ENCODE data around the gene KCNJ1.

KCNJ1 gene

DNA sequence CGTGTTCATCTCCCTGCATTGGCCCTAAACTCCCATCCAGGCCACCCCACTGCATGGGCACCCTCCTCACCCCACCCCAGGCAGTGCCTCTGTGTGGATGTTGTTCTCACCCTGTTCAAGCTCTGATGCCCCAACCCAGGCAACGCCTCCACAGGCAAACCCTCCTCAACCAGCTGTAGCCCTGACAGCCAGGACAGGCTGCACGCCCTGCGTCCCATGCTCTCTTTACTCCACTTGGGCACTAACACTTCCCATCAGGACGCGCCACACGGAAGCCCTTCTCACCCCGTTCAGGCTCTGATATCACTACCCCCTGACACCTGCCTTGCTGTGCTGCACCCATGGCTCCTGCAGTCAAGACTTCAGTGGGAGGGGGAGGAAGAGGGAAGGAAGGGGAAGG is 47.9 kb downstream of the KCNJ1 start:
- no peak for DNase-seq

DNA sequence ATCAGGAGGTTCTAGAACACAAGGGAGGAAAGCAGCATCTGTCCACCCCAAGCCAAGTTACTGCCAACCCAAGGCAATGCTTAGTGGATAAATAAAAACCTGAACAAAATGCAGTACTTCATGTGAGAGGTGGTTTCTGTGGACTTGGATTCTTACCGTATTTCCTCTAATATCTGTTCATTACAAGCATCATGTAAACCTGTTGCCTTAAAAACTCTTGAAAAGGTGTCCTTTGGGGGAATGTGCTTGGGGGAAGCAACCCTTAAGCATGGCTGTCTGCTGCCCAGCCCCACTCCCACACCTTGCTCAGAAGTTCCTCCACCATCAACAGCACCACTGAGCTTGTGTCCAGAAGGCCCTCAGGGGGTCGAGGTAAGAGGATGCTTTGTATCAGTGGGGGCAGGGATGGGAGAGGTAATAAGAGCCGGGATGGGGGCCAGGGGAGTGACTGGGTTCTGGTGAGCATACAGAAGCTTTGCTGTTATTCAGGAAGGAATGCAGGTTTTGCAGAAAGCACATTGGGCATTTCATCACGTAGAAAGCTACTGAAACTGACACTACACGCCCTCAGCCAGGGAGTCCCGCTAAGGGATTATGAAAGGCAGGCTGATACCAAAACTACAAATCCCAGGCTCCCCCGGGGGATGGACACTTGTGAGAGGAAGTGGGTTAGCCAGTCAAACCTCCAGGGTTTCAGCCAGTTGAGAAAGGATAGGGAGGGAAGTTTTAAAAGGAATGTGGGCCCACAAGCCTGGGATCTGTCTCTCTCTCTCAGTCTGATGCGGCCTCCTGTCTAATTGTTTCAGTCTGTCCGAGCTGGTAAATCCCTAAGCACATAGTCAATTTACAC is 52.0 kb downstream of the KCNJ1 start:
- no peak for DNase-seq

DNA sequence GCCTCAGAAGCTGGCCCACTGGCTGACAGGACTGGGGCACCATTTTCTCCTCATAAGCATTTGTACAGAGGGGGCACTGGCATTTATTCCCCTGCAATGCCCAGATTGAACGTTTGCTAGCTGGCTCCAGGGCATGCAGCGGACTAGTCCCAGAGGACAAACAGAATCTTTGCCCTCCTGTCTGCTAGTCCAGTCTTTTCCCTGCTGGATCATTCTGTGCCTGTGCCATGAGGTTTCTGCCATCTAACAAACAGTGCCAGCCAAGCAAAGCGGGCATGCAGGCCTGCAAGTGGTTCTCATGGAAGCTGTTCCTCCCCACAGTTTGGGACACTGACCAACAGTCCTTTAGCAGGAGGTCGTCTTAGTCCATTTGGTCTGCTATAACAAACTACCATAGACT is 53.4 kb downstream of the KCNJ1 start:
- no peak for DNase-seq

DNA sequence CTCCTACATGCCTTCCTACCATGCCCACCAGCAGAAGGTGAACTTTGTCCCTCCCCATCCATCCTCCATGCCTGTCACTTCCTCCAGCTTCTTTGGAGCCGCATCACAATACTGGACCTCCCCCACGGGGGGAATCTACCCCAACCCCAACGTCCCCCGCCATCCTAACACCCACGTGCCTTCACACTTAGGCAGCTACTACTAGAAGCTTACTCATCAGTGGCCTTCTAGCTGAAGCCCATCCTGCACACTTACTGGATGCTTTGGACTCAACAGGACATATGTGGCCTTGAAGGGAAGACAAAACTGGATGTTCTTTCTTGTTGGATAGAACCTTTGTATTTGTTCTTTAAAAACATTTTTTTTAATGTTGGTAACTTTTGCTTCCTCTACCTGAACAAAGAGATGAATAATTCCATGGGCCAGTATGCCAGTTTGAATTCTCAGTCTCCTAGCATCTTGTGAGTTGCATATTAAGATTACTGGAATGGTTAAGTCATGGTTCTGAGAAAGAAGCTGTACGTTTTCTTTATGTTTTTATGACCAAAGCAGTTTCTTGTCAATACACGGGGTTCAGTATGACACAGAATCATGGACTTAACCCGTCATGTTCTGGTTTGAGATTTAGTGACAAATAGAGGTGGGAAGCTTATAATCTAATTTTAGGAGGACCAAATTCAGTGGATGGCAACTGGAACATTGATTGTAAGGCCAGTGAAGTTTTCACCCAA is 56.1 kb downstream of the KCNJ1 start:
- DNase-seq, result no peak

DNA sequence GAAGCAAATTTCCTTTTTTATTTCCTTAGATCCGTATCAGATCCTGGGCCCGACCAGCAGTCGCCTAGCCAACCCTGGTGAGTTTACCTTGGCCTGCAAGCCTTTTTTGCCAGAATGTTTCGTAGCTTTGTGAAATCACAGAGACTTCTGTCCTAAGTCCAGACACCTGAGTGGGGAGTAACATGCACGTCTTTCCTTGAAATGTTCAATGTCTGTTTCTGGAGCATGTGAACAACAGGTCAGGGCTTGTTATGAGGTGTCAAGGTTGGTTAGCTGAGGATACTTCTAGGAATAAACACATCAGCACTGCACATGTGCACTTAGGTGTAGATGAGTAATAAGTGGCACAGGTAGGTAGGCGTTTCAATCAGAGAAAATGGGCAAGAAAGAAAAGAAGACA is 58.0 kb downstream of the KCNJ1 start:
- no peak for DNase-seq

DNA sequence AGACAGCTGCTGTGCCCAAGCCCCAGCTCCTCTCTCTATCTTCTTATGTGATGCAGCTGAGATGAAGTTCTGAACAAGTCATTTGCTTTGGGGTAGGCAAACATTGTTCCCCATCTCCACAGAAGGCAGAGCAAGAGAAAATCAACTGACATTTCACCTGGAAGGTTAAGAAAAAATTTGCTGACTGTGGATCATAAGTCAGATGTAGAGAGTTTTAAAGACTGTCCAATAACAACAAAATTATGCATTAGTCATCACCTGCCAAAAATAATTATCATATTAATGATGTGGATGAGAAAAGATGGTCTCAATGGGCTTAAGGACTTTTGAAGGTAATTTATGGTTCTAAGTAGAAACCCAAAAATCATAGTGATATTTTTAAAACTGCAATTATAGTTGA is 59.2 kb downstream of the KCNJ1 start:
- no peak for DNase-seq

DNA sequence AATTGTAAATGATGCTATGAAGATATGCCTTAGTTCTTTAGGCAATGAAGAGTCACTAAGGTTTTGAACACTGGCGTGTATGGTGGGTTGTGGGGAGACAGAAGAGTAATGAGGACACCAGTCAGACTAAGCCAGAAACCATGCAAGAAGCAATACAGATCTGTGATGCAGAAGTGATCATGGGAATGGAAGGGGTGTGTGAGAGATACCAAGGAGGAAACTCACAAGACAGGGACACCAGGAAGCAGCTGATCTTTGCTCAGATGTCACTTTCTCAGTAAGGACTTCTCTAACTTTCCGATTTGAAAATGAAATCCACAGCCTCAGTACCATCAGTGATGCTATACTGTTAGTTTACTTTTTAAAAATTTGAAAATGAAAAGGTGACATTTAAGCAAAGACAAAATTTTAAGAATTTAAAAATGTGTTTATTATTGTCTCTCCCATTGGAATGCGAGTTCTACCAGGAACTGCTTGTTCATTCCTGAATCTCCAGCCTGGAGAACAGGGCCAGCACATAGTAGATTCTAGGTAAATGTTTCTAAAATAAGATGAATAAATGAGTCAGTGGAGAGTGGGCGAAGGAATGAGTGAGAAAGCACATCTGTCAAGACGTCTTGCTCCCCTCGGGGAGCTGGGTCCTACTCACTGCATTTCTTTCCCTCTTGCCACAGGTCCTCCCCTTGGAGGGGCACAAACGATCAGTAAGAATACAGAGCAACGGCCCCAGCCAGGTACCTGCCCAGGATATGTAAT is 60.4 kb downstream of the KCNJ1 start:
- no peak for DNase-seq

DNA sequence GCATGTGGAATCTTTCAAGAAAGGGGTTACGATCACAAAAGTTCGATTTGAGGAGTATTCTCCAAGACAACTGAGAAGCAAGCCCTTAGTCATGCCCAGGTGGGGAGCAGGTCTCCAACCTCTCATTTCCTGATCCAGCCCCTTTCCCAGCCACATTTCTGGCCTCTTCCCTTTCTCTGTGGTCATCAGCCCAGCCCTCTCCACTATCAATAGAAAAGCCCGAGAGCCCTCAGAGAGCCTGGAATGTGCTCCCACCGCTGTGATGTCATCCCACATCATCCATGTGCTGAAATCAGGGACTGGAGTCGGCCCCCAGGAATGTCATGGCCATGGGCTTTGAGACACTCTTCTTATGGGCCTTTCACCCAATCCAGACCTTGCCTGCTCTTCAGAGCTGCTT is 62.6 kb downstream of the KCNJ1 start:
- DNase-seq, result no peak

DNA sequence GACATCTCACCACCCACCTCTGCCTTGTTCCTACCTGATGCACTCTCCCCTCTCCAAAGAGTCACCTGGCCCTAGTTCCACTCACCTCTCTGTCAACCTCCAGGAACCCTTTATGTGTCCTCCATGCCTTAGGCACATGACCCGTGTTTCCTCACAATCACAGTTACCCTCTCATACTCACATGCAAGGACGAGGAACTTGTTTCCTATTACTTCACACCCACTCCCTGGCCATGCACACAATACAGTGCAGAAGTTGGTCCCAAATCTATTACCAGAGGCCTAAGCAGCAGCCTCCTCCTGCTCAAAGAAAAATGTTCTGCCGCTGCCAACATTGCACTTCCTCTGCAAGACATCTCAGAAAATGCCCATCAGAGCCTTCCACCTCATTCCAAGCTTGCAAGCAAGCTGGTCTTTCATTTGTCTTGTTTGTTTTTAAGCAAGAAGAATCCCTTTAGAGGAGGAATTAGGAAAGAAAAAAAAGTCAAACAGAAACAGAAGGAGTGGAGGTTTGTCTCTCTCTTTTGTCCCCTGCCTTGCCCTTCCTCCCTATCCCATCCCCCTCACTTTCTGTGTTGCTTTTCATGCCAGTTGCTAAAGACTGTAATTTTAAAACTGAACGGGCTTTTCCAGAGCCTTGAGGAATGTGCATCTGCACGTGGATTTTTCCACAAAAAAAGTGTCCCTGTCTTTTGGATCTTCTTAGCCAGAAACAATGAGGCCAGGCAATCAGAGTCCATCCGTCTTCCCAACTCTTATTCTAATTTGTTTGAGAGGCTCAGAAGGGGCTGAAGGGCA is 63.4 kb downstream of the KCNJ1 start:
- DNase-seq, result no peak

DNA sequence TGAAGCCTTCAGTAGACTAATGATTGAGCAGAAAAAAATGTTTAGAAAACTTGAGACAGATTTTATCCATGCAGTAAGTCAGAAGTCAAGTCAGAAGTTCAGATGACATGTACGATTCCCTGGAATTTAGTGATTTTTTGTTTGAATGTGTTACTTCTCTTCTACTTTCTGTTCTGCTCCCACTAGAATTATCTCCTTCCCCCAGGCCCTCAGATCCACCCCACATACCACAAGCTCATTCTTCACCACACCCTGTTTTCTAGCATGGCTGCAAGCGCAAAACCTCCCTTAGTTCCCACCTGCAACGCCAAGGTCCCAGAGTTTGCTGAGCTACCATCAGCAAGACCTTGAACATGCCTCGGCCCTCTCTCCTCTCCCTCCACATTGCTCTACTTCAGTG is 64.1 kb downstream of the KCNJ1 start:
- DNase-seq, result no peak

DNA sequence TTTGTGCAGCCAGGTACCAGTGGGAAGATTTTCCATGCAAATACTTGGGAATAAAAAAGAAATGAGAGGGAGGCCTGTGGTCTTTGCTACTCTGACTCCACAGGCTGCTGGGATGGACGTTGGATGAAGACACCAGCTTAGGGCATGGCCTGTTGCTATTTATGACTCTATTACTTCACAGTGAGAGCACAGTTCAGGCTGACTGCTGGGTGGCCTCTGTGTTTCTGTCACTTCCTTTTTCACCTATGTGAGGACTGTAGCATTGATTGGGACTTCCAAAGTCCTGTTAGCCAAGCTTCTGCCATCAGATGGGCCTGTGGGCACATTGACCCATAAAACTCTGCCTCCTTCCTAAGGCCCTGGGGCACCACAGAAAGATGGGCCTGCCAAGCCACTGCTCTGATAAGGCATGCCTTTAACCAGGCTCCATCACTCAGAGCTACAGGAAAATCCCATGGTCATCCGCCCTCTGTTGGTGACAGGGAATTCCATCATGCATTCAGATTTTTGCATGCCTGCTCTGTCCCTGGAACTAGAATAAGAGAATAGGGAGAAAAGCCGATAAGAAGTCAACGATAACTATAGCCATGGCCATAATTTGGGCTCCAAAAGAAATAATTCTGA is 64.6 kb downstream of the KCNJ1 start:
- DNase-seq, result peak in 1 of 2 experiments; percentile 31

DNA sequence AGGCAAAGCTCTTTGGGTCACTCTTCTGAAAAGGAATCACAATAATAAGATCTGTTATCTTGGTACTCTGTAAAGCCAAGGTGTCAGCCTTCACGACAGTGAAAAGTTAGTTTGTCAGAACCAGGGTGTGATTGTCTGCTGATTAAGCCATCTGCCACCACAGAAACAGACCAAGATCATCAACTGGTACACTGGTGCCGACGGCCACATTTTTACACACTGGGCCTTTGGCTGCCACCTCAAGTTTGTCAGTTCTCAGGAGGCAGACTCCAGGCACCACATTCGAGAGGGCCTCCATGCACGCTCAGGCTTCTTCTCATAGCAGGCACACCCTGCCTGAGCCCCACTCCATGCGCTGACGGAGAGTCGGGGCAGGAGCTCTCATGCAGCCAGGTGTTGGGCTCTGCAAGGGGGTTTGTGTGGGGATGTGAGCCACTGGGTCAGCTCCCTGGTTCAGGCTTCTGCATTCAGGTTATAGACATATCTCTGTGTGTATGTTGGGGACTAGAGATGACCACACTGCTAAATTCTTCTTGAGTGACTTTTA is 66.2 kb downstream of the KCNJ1 start:
- DNase-seq, result no peak

DNA sequence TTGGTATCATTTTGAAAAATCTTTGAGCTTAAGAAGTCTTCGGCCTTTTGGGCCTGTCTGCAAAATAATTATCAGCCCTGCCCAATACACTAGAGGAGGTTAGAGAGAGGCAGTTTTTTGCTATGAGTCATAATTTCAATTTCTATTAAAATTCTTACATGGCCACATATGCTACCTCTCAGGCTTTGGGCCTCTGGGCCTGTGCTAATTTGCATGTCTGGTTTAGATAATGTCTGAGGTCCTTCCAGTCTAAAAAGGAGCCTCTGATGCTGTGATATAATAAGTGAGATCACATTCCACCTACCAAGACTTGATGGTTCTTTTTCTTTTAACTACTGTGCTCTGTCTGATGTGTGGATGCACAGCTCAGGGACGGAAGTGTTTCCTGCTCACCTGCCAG is 70.8 kb downstream of the KCNJ1 start:
- DNase-seq, result no peak

DNA sequence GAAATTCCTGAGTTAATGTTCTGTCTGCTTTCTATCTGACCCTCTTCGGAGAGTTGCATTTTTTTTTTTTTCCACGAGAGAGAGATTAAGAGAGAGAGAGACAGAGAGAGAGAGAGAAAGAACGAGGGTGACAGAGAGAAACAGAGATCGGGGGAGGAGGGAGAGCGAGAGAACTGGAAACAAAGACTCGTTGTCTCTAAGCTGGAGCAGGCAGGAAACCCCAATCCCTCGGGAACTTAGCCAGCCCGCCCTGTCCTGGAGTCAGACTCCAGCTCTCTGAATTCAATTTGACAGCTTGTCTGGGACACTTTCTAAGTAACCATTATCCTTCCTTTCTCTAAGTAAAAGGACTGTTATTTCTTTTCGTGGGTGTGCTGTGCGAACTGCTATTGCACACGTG is 76.9 kb downstream of the KCNJ1 start:
- DNase-seq, result no peak

DNA sequence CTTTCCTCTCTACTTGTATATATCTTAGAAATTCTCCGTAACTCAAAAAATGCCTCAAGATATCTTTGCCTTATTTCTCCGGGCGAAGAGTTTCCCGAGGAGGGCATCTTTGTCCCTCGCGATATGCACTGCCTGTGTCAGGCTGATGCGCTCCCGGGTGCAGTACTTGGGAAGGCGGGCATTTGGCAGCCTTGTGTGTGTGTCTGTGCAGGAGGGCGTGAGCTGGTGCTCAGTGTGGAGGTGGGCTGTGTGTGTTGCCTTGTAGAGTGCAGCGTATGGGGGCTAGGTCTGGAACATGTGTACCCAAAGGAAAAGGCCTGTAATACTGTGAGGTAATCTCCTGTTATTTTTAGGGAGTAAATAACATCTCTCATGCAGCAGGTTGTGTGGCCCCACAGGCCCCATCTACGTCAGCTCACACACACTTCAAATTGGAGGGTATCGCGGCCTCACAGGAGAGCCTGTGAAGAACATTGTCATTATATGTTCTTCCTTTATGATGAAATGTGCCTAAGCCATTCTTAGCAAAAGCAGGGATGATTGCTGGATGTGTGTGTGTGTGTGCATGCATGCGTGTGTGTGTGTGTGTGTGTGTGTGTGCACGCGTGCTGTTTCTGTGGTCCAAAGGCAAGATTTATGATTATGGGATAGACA is 77.5 kb downstream of the KCNJ1 start:
- DNase-seq, result no peak

Measured in NCI-H2081 (cell line).